Esophagus squamous epithelium (tissue), 4 donors: ENCODE measurements around the gene SNRPN.

ENCODE experiments used
- POLR2A ChIP-seq, 4 donors: fragments of 450-650 bp; IDR thresholded peaks; one replicate each; pipeline ENCODE4 v1.6.1; 2017; ENCODE audit warnings: antibody characterized with exemption in 4 of 4, mild to moderate bottlenecking in 4 of 4, moderate library complexity in 3 of 4
- TF ChIP-seq, protein P1 (sequence below), 6 experiments: fragments of 450-650 bp in 4 of 6; fragments of 200-600 bp in 2 of 6; sonication (generic) in 2 of 6; IDR thresholded peaks; one replicate each; pipeline ENCODE4 v1.5.1; 2016 to 2019; ENCODE audit warnings: antibody characterized with exemption in 6 of 6, mild to moderate bottlenecking in 4 of 6, moderate library complexity in 4 of 6

DNA sequence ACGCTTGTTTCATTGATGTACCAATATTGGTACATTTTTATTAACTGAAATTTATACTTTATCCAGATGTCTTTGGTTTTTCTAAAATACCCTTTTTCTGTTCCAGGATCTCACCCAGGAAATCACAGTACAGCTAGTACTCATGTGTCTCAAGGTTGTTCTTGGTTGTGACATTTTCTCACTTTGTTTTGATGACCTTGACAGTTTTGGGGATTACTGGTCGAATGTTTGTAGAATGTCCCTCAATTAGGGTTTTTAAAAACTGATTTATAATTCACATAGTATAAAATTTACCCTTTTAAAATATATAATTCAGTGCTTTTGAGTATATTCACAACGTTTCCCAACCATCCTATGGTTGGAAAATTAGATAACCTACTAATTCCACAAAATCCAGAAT is 6.3 kb upstream of the SNRPN start:
- TF ChIP-seq POLR2A (IDR thresholded peaks at IDR 0.05), result no peak
- TF ChIP-seq, protein P1, sequence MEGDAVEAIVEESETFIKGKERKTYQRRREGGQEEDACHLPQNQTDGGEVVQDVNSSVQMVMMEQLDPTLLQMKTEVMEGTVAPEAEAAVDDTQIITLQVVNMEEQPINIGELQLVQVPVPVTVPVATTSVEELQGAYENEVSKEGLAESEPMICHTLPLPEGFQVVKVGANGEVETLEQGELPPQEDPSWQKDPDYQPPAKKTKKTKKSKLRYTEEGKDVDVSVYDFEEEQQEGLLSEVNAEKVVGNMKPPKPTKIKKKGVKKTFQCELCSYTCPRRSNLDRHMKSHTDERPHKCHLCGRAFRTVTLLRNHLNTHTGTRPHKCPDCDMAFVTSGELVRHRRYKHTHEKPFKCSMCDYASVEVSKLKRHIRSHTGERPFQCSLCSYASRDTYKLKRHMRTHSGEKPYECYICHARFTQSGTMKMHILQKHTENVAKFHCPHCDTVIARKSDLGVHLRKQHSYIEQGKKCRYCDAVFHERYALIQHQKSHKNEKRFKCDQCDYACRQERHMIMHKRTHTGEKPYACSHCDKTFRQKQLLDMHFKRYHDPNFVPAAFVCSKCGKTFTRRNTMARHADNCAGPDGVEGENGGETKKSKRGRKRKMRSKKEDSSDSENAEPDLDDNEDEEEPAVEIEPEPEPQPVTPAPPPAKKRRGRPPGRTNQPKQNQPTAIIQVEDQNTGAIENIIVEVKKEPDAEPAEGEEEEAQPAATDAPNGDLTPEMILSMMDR (IDR thresholded peaks at IDR 0.05), result no peak
